Hematopoietic multipotent progenitor cell treated with erythropoietin and hydrocortisone succinate and interleukin-3 and kit ligand, for 4 days (in vitro differentiated cells): ENCODE measurements around the gene CSTF3.

Experiments
- DNase-seq: peaks from one replicate; pipeline ENCODE4 v3.0.0-alpha.2; 2015

CSTF3 gene

DNA sequence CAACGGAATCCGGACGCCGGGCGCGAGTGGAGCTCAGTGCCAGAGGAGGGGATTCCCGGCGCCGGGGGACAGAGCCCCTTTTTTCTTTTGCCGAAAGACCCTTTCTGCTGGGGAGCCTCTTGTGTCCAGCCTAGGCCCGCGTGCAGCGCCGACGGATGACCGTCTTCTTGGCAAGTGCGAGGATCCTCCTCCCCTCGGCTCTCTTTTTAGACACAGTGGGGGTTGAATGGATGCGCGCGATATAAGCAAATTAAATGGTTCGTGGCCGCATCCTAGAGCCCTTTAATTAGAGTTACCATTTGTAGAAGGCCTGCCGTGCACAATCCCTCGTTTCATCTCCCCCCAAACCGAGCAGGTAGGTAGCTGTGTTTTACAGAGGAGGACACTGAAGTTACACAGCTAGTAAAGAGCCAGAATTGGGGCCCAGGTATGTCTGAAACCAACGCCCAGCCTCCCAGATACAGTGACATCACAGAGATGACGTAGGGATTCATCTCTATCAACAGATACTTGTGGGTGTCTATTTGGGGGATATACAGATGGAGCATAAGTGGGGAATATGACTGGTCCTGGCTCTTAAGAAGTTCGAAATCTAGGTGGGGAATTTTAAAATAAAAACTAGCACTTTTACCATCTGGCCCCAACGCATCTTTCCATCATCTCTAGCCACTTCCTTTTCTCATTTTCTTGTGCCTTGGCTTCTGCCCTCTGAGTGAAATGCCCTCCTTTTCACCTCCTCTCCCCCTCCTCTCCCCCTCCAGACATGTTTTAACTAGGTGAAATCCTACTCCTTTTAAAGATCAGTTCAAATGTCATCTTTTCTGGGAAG lies 121.0 kb downstream of the CSTF3 start:
- DNase-seq, result peak; percentile 35

GRCh38 chr11:33039274-33040032 lies 121.8 kb downstream of the CSTF3 start, which contains the start of gene TCP11L1:
Gene TCP11L1 (plus strand): TSS chr11:33039572. CDS start chr11:33043774, 4,202 bp downstream.
- DNase-seq, result peak; percentile 95

GRCh38 chr11:33035011-33035410 lies 126.3 kb downstream of the CSTF3 start:
- DNase-seq, result no peak
